HepG2 (cell line): ENCODE data around the gene MAFB. TPM values are rescaled to one million over a fixed set of nuclear protein-coding genes. Genes with fewer than 3 reads are reported as not detected.

Experiments
- ATAC-seq: fragments of 200-7000 bp; cut with Tn5 transposase; 3 replicates; pipeline ENCODE4 v1.9.1; 2020; ENCODE audit warnings: mild to moderate bottlenecking, moderate library complexity
- BruUV-seq: library from RNA; stranded (reverse); fragments of 400-500 nt; replicated peaks from 2 replicates; lab custom pipeline; 2021; lab: Mats Ljungman, UMichigan
- CTCF ChIA-PET: fragments of 300-600 bp; formaldehyde crosslinking; extraction: SDS; loops from one replicate; lab custom pipeline; 2021; ENCODE audit warnings: low total read pairs, inconsistent platforms, low intra/inter-chr PET ratio; lab: Yijun Ruan, JAX
- POLR2A ChIA-PET: fragments of 350-600 bp; sonication (Branson Sonifier 250); formaldehyde crosslinking; loops from one replicate; lab custom pipeline; 2020; ENCODE audit warnings: antibody characterized with exemption, inconsistent platforms; lab: Yijun Ruan, JAX
- DNase-seq: peaks from one replicate; pipeline ENCODE4 v3.0.0-alpha.2; 2015; ENCODE audit warnings: low spot score
- FAIRE-seq: peaks from 3 replicates; lab custom pipeline; 2011; peaks lifted over from hg19 to GRCh38; lab: Jason Lieb, UNC
- H2AFZ ChIP-seq: one replicate; pipeline ENCODE4 v1.6.1; 2011; ENCODE audit warnings: low read length, inconsistent platforms
- H3K27ac ChIP-seq: fragments of 300-600 bp; 3 replicates; pipeline ENCODE4 v1.8.0; 2011; ENCODE audit warnings: mixed run types, mild to moderate bottlenecking, mixed read lengths, low read length, inconsistent platforms; ENCODE audit not compliant: insufficient read depth; ENCODE audit errors: extremely low read length
- H3K27me3 ChIP-seq, 2 experiments: fragments of 200-600 bp in 1 of 2; 2 replicates in 1 of 2; 3 replicates in 1 of 2; pipeline versions ENCODE4 v1.6.0 to v1.8.0; 2011; ENCODE audit warnings: low read length in 2 of 2, mild to moderate bottlenecking in 2 of 2, moderate library complexity in 2 of 2, inconsistent platforms in 1 of 2; ENCODE audit not compliant: insufficient read depth in 2 of 2, control insufficient read depth in 1 of 2
- H3K36me3 ChIP-seq, 2 experiments: fragments of 200-600 bp in 1 of 2; replicated peaks in 1 of 2; 2 replicates in 1 of 2; 3 replicates in 1 of 2; pipeline versions ENCODE4 v1.5.1 to v1.8.0; 2011; ENCODE audit warnings: low read length in 2 of 2, inconsistent platforms in 1 of 2; ENCODE audit not compliant: insufficient read depth in 2 of 2, control insufficient read depth in 1 of 2
- H3K4me1 ChIP-seq: 2 replicates; pipeline ENCODE4 v1.5.1; 2012; ENCODE audit warnings: low read length, inconsistent platforms; ENCODE audit not compliant: insufficient read depth
- H3K4me2 ChIP-seq: 2 replicates; pipeline ENCODE4 v1.6.0; 2011; ENCODE audit warnings: low read depth, low read length, inconsistent platforms
- H3K4me3 ChIP-seq, 3 experiments: fragments of 200-600 bp in 1 of 3; sonication (generic), shearing (Covaris generic) in 1 of 3; replicated peaks in 1 of 3; 2 replicates each; pipeline ENCODE4 v1.5.1; 2011 to 2016; ENCODE audit warnings: low read length in 3 of 3, inconsistent platforms in 2 of 3, low read depth in 2 of 3, mild to moderate bottlenecking in 2 of 3, control low read depth in 1 of 3, mixed read lengths in 1 of 3; ENCODE audit not compliant: insufficient read depth in 1 of 3
- H3K79me2 ChIP-seq: one replicate; pipeline ENCODE4 v1.6.1; 2011; ENCODE audit warnings: low read length, inconsistent platforms; ENCODE audit not compliant: insufficient read depth
- H3K9ac ChIP-seq: 2 replicates; pipeline ENCODE4 v1.6.0; 2011; ENCODE audit warnings: mild to moderate bottlenecking, low read depth, low read length, inconsistent platforms; ENCODE audit not compliant: insufficient read depth
- H3K9me3 ChIP-seq: 2 replicates; pipeline ENCODE4 v1.5.1; 2012; ENCODE audit warnings: mild to moderate bottlenecking, low read length
- H4K20me1 ChIP-seq: 2 replicates; pipeline ENCODE4 v1.6.0; 2011; ENCODE audit warnings: inconsistent platforms, mild to moderate bottlenecking, low read length, moderate library complexity; ENCODE audit not compliant: insufficient read depth
- FOXK1 ChIP-seq: sonication (generic); formaldehyde crosslinking; IDR thresholded peaks from 2 replicates; pipeline ENCODE4 v1.4.0; 2020; ENCODE audit warnings: low read depth, missing genetic modification reagents, borderline replicate concordance
- ZEB1 ChIP-seq: IDR thresholded peaks from 2 replicates; pipeline ENCODE4 v1.6.1; 2012; ENCODE audit warnings: mild to moderate bottlenecking, low read depth, inconsistent platforms; ENCODE audit not compliant: insufficient replicate concordance
- ZFP1 ChIP-seq: IDR thresholded peaks from 2 replicates; pipeline ENCODE4 v1.6.1; 2016
- ZNF121 ChIP-seq: sonication (generic); formaldehyde crosslinking; IDR thresholded peaks from 2 replicates; pipeline ENCODE4 v1.5.0; 2020; ENCODE audit warnings: mild to moderate bottlenecking, missing genetic modification reagents
- WGBS: methylation state at CpG from one replicate; pipeline ENCODE4 v1.1.6; 2017; ENCODE audit warnings: low lambda C conversion rate; 5-methylcytosine and 5-hydroxymethylcytosine counted together
- in situ Hi-C: cut with HindIII; loops from 2 replicates; pipeline ENCODE4 v1.10.0; 2017; ENCODE audit warnings: low pct_unique_long_range_greater_than_20kb; ENCODE audit not compliant: extremely low pct_ligation_motif_present
- intact Hi-C: fragments of 100-400 bp; cut with micrococcal nuclease; formaldehyde crosslinking; loops from one replicate; pipeline ENCODE4 v1.10.0; 2022; ENCODE audit not compliant: unreplicated experiment
- polyA plus RNA-seq, 8 experiments: library from polyadenylated mRNA; depleted of rRNA in 3 of 8; stranded (reverse) in 7 of 8; unstranded in 1 of 8; fragments of >200 nt; fragmentation: Illumina TruSeq in 4 of 8; extraction: Trizol in 4 of 8; gene quantifications; 2 replicates each; pipeline versions ENCODE4 v1.2.1 to v1.2.3, GENCODE V29; 2011 to 2016; ENCODE audit warnings: low read depth in 4 of 8, missing spikeins in 1 of 8, mixed read lengths in 1 of 8; ENCODE audit not compliant: insufficient read depth in 1 of 8
- total RNA-seq, 5 experiments: library from RNA; depleted of rRNA; stranded (reverse); fragments of >200 nt; fragmentation: Illumina TruSeq; extraction: Trizol; gene quantifications; 2 replicates each; pipeline ENCODE4 v1.2.3, GENCODE V29; 2016; ENCODE audit warnings: low read depth in 1 of 5
- TF ChIP-seq, protein P1 (sequence below), 2 experiments: sonication (generic) in 1 of 2; formaldehyde crosslinking in 1 of 2; IDR thresholded peaks; 2 replicates each; pipeline versions ENCODE4 v1.5.1 to v1.6.1; 2011 to 2020; ENCODE audit warnings: borderline replicate concordance in 1 of 2, low read depth in 1 of 2, low read length in 1 of 2, mild to moderate bottlenecking in 1 of 2, missing genetic modification reagents in 1 of 2, moderate library complexity in 1 of 2

The MAFB gene
- total and polyA plus RNA-seq, 2 of the 13 experiments (the other 11 are each of a cell fraction or from before 2014, with no cell fraction given), result 0.08 to 0.11 TPM

DNA sequence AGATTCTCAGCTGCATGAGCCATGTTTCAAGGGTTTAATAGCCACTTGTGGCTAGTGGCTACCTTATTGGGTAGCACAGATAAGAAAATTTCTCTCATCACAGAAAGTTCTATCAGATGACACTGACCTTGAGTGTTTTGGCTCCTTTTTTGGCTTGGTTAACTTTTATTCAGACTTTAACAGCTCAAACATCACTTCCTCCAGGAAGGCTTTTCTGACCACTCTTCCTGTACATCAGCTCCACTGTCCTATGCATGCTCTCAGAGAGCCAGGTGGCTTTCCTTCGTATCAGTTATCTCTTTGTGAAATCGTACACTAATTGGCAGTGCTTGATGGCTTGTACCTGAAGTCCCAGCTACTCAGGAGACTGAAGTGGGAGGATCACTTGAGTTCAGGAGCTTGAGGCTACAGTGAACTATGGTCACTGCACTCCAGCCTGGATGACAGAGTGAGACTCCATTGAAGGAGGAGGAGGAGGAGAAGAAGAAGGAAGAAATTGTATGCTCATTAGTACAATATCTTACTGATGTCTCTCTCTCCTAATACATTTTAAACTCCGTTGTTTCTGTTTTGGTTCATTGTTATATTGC, 10.7 kb downstream of the MAFB start:
- Histone ChIP-seq H3K27me3 (peaks cover 0 to 1% of the 10 kb centered on the region in 2 experiments; a peak in 2 of 5 replicates), H3K27ac (no peak overlapping the region), H3K4me3 (no peak overlapping the region), H3K9ac (no peak overlapping the region), H3K4me1 (peaks cover 39% of the 10 kb centered on the region)
- CTCF ChIA-PET, result no interaction called here
- DNase-seq, result no peak
- WGBS, result 26% methylated on average over 3 of the region's 3 CpGs
- no peak for TF ChIP-seq FOXK1 (CRISPR knock-in tag)
- no peak for TF ChIP-seq ZEB1
- no peak for TF ChIP-seq ZFP1 (CRISPR knock-in tag)
- no peak for TF ChIP-seq ZNF121 (CRISPR knock-in tag)
- TF ChIP-seq, protein P1, sequence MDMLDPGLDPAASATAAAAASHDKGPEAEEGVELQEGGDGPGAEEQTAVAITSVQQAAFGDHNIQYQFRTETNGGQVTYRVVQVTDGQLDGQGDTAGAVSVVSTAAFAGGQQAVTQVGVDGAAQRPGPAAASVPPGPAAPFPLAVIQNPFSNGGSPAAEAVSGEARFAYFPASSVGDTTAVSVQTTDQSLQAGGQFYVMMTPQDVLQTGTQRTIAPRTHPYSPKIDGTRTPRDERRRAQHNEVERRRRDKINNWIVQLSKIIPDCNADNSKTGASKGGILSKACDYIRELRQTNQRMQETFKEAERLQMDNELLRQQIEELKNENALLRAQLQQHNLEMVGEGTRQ (IDR thresholded peaks at IDR 0.05; ENCODE audit: low read depth, low read length), result no peak
- TF ChIP-seq, protein P1 (CRISPR knock-in tag; IDR thresholded peaks at IDR 0.05; ENCODE audit: borderline replicate concordance), result no peak
- TF ChIP-seq, all 625 proteins: peak for 0
- intact Hi-C loops, result no loop called here
- POLR2A ChIA-PET, result no interaction called here
- H3K79me2 ChIP-seq, result no peaks in the 10 kb centered on the region
- H3K9me3 ChIP-seq, result no peaks in the 10 kb centered on the region
- no peaks in the 10 kb centered on the region for H4K20me1 ChIP-seq
- no peak overlapping the region for H3K4me2 ChIP-seq
- no peak overlapping the region for H2AFZ ChIP-seq
- in situ Hi-C loops, result no loop called here
- ATAC-seq, result no peak
- FAIRE-seq, result no peak
- no TSS peak for BruUV-seq
- no peaks in the 10 kb centered on the region for H3K36me3 ChIP-seq
